ENCODE data around the gene SLC25A43.

The SLC25A43 gene

GRCh38 chrX:119389871-119390501 lies 9.2 kb upstream of the SLC25A43 start:
- Histone ChIP-seq H3K4me3 (replicated peaks; ENCODE audit: insufficient read depth, low read length) (no peak overlapping the region), H3K27me3 (ENCODE audit: insufficient read depth, poor library complexity, severe bottlenecking) (no peaks in the 10 kb centered on the region), H3K27ac (replicated peaks) (no peak overlapping the region)
- TF ChIP-seq SPI1 (IDR thresholded peaks at IDR 0.05; ENCODE audit: borderline replicate concordance, low read depth), result no peak
- no peak for TF ChIP-seq CTCF (IDR thresholded peaks at IDR 0.05; ENCODE audit: insufficient read depth, low read length)
- no peak for TF ChIP-seq POLR2AphosphoS5 (IDR thresholded peaks at IDR 0.05; ENCODE audit: low read depth)
- no peak for TF ChIP-seq GABPA (IDR thresholded peaks at IDR 0.05; ENCODE audit: low read depth)
- TF ChIP-seq, protein P1, sequence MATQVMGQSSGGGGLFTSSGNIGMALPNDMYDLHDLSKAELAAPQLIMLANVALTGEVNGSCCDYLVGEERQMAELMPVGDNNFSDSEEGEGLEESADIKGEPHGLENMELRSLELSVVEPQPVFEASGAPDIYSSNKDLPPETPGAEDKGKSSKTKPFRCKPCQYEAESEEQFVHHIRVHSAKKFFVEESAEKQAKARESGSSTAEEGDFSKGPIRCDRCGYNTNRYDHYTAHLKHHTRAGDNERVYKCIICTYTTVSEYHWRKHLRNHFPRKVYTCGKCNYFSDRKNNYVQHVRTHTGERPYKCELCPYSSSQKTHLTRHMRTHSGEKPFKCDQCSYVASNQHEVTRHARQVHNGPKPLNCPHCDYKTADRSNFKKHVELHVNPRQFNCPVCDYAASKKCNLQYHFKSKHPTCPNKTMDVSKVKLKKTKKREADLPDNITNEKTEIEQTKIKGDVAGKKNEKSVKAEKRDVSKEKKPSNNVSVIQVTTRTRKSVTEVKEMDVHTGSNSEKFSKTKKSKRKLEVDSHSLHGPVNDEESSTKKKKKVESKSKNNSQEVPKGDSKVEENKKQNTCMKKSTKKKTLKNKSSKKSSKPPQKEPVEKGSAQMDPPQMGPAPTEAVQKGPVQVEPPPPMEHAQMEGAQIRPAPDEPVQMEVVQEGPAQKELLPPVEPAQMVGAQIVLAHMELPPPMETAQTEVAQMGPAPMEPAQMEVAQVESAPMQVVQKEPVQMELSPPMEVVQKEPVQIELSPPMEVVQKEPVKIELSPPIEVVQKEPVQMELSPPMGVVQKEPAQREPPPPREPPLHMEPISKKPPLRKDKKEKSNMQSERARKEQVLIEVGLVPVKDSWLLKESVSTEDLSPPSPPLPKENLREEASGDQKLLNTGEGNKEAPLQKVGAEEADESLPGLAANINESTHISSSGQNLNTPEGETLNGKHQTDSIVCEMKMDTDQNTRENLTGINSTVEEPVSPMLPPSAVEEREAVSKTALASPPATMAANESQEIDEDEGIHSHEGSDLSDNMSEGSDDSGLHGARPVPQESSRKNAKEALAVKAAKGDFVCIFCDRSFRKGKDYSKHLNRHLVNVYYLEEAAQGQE (IDR thresholded peaks at IDR 0.05; ENCODE audit: insufficient replicate concordance, low read depth), result no peak
- DNase-seq (ENCODE audit: low read depth in 1 of 2, low spot score in 1 of 2), result no peak

DNA sequence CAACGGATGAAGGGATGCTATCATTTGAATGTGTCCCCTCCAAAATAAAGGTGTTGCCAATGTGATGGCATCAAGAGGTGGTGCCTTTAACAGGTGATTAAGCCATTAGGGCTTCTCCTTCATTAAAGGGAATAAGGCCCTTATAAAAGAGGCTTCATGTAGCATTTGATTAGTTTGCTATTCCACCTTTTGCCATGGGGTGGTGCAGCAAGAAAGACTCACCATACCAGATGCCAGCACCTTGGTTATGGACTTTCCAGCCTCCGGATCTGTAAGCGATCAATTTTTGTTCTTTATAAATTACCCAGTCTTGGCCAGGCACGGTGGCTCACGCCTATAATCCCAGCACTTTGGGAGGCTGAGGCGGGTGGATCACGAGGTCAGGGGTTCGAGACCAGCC lies 7.9 kb upstream of the SLC25A43 start:
- TF ChIP-seq, protein P1 (IDR thresholded peaks at IDR 0.05; ENCODE audit: insufficient replicate concordance, low read depth), result no peak
- TF ChIP-seq POLR2AphosphoS5 (IDR thresholded peaks at IDR 0.05; ENCODE audit: low read depth) (no peak), CTCF (IDR thresholded peaks at IDR 0.05; ENCODE audit: insufficient read depth, low read length) (no peak), GABPA (IDR thresholded peaks at IDR 0.05; ENCODE audit: low read depth) (no peak), SPI1 (IDR thresholded peaks at IDR 0.05; ENCODE audit: borderline replicate concordance, low read depth) (no peak)
- Histone ChIP-seq H3K4me3 (replicated peaks; ENCODE audit: insufficient read depth, low read length) (no peak overlapping the region), H3K27me3 (ENCODE audit: insufficient read depth, poor library complexity, severe bottlenecking) (no peaks in the 10 kb centered on the region), H3K27ac (replicated peaks) (no peak overlapping the region)
- DNase-seq (ENCODE audit: low read depth in 1 of 2, low spot score in 1 of 2), result peak in 1 of 2 experiments; percentile 11

GRCh38 chrX:119393144-119393543 lies 6.0 kb upstream of the SLC25A43 start:
- Histone ChIP-seq H3K27ac (replicated peaks) (no peak overlapping the region), H3K27me3 (ENCODE audit: insufficient read depth, poor library complexity, severe bottlenecking) (no peaks in the 10 kb centered on the region), H3K4me3 (replicated peaks; ENCODE audit: insufficient read depth, low read length) (no peak overlapping the region)
- no peak for TF ChIP-seq GABPA (IDR thresholded peaks at IDR 0.05; ENCODE audit: low read depth)
- TF ChIP-seq SPI1 (IDR thresholded peaks at IDR 0.05; ENCODE audit: borderline replicate concordance, low read depth), result no peak
- no peak for TF ChIP-seq POLR2AphosphoS5 (IDR thresholded peaks at IDR 0.05; ENCODE audit: low read depth)
- TF ChIP-seq, protein P1 (IDR thresholded peaks at IDR 0.05; ENCODE audit: insufficient replicate concordance, low read depth), result no peak
- no peak for TF ChIP-seq CTCF (IDR thresholded peaks at IDR 0.05; ENCODE audit: insufficient read depth, low read length)
- no peak for DNase-seq (ENCODE audit: low read depth in 1 of 2, low spot score in 1 of 2)
